Measurements from ENCODE around the gene CLCN2. TPM values are rescaled to one million over a fixed set of nuclear protein-coding genes. Genes with fewer than 3 reads are reported as not detected.

Gene CLCN2
- total RNA-seq, 2 donors from 2014 or later: 6.5 to 13.9 TPM

DNA sequence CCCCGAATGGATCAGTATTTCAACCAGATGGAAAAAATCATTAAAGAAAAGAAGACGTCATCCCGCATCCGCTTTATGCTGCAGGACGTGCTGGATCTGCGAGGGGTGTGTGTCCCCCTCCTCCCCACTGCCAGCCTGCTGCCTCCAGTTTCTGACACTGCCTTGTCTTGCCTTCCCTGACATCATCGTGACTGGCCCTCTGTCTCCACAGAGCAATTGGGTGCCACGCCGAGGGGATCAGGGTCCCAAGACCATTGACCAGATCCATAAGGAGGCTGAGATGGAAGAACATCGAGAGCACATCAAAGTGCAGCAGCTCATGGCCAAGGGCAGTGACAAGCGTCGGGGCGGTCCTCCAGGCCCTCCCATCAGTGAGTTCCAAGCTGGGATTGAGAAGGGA is 36.1 kb downstream of the CLCN2 start:
- ATAC-seq (peak in 1 of 2 donors; percentile 5), DNase-seq (ENCODE audit: low spot score in 2 of 2) (no peak)
- peaks cover 61 to 79% of the 10 kb centered on the region in 2 donors for H3K36me3 Mint-ChIP-seq
- peak overlapping the region; percentile 34 to 96 for H3K27ac Mint-ChIP-seq
- no peaks in the 10 kb centered on the region for H3K9me3 Mint-ChIP-seq

DNA sequence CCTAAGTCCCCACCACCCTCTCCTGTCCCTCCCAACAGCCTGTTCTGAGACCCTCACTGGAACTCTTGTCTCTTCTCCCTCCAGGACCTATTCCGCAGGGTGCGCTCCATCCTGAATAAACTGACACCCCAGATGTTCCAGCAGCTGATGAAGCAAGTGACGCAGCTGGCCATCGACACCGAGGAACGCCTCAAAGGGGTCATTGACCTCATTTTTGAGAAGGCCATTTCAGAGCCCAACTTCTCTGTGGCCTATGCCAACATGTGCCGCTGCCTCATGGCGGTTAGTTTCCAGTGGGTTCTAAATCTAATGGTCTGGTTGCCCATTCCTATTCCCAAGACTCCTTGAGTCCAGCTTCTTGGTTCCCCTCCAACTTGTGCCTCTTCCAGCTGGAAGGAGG is 37.7 kb downstream of the CLCN2 start:
- Mint-ChIP-seq H3K36me3 (peaks cover 50 to 72% of the 10 kb centered on the region in 2 donors), H3K9me3 (no peaks in the 10 kb centered on the region), H3K27ac (no peak overlapping the region)
- DNase-seq (ENCODE audit: low spot score in 2 of 2): no peak
- ATAC-seq: no peak

DNA sequence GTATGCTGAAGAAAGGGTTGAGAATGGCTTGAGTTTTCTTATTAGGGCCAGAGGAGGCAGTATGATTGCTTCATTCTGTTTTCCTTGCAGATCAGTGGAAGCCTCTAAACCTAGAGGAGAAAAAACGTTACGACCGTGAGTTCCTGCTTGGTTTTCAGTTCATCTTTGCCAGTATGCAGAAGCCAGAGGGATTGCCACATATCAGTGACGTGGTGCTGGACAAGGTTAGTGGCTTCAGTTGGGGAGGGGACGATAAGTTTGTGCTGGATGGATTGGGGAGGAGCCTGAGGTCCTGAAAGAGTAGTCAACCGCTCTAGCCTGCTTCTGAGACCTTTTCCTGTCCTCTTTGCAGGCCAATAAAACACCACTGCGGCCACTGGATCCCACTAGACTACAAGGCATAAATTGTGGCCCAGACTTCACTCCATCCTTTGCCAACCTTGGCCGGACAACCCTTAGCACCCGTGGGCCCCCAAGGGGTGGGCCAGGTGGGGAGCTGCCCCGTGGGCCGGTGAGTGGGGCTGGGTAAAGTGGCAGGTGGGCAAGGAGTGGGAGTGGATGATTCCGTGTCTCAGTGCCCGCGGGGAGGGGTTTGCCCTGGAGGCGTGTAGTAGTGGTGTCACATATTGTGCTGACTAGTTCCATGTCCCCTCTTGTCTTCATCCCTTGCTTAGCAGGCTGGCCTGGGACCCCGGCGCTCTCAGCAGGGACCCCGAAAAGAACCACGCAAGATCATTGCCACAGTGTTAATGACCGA is 38.5 kb downstream of the CLCN2 start:
- DNase-seq (ENCODE audit: low spot score in 2 of 2): no peak
- Mint-ChIP-seq H3K27ac (peak overlapping the region in 1 of 2 donors; percentile 84), H3K36me3 (peaks cover 48 to 70% of the 10 kb centered on the region in 2 donors), H3K9me3 (no peaks in the 10 kb centered on the region)
- no peak for ATAC-seq

DNA sequence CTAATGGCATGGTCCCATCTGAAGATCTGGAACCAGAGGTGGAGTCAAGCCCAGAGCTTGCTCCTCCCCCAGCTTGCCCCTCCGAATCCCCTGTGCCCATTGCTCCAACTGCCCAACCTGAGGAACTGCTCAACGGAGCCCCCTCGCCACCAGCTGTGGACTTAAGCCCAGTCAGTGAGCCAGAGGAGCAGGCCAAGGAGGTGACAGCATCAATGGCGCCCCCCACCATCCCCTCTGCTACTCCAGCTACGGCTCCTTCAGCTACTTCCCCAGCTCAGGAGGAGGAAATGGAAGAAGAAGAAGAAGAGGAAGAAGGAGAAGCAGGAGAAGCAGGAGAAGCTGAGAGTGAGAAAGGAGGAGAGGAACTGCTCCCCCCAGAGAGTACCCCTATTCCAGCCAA is 39.7 kb downstream of the CLCN2 start:
- Mint-ChIP-seq H3K36me3 (peaks cover 48 to 71% of the 10 kb centered on the region in 2 donors), H3K27ac (peak overlapping the region in 1 of 2 donors; percentile 96), H3K9me3 (no peaks in the 10 kb centered on the region)
- ATAC-seq: no peak
- DNase-seq (ENCODE audit: low spot score in 2 of 2): no peak

- DNase-seq (ENCODE audit: low spot score in 2 of 2) (peak in 1 of 2 donors; percentile 39), ATAC-seq (peak; percentile 48 to 59)
- Mint-ChIP-seq H3K27ac (peak overlapping the region; percentile 19 to 57), H3K36me3 (peaks cover 46 to 68% of the 10 kb centered on the region in 2 donors), H3K9me3 (no peaks in the 10 kb centered on the region)
Observed at GRCh38 chr3:184320104-184320445, 41.3 kb downstream of the CLCN2 start.

DNA sequence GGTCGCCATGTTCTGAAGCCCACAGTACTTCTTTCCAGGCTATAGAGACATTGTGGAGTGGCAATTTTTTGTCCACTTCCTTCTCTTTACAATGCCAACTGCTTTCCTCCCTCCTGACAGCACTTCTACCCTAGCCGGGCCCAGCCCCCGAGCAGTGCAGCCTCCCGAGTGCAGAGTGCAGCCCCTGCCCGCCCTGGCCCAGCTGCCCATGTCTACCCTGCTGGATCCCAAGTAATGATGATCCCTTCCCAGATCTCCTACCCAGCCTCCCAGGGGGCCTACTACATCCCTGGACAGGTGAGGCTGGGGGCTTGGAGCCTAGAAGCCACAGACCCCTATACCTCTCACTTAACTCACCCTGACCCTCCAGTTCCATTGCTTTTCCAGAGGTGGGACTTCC is 44.2 kb downstream of the CLCN2 start:
- DNase-seq (ENCODE audit: low spot score in 2 of 2) (no peak), ATAC-seq (no peak)
- H3K27ac Mint-ChIP-seq: peak overlapping the region; percentile 15 to 95
- H3K36me3 Mint-ChIP-seq: peaks cover 32 to 42% of the 10 kb centered on the region in 2 donors
- H3K9me3 Mint-ChIP-seq: no peaks in the 10 kb centered on the region

DNA sequence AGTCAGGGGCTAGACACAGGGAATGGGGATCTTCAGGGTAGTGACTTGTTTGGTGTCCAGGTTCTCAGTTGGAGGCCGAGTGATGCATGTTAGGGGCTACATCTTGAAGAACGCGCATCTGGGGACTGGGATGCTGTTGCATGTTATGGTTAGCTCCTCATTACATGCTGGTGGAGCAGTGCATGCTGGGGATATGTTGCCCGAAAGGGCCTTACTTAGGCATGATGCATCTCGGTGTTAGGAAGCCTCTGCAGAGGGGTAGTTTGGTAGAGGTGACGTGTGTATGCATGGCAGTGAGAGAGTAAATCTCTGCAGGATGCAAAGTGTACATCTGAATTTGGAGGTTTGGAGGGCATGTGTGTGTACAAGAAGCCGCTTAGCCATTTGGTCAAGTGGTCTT is 44.6 kb downstream of the CLCN2 start:
- no peak for ATAC-seq
- H3K27ac Mint-ChIP-seq: peak overlapping the region; percentile 77 to 95
- H3K36me3 Mint-ChIP-seq: peaks cover 32 to 41% of the 10 kb centered on the region in 2 donors
- DNase-seq (ENCODE audit: low spot score in 2 of 2): no peak
- no peaks in the 10 kb centered on the region for H3K9me3 Mint-ChIP-seq

DNA sequence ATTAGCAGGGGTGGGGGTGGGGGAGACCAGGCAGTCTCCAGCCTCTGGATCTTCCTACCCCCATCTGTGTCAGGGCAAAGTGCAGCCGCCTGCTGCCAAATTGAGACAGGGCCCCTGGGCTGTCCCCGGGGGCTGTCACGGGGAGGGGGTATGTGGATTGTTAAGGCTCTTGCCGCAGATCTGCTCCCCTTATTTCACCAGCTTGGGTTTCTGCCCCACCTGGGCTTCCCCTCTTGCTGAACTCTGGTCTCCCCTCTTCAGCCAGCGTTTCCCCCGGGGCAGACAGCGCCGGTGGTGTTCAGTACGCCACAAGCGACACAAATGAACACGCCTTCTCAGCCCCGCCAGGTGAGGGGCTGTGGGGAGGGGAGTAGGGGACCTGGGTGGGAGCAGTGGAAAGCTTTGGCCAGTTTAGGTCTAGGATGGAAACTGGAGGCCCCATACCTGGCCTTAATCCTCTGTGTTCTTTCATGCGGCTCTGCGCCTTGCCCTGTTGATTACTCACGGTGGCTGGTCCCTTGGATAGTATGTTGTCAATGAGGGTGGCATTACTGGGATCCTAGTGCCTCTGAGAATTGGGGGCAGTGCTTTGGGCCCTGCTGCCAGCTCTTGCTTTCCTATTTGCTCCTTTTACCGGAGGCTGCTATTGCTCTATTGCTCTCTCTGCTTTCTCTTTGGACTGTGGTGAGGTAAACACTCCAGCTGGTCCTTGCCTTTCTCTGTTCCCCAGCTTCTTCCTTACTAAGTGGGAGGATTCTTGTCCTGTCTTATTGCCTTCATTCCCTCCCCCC is 45.3 kb downstream of the CLCN2 start:
- Mint-ChIP-seq H3K27ac (peak overlapping the region; percentile 77 to 95), H3K9me3 (no peaks in the 10 kb centered on the region), H3K36me3 (peaks cover 25 to 34% of the 10 kb centered on the region in 2 donors)
- no peak for ATAC-seq
- DNase-seq (ENCODE audit: low spot score in 2 of 2): no peak

GRCh38 chr3:184315543-184315867 is 45.9 kb downstream of the CLCN2 start:
- Mint-ChIP-seq H3K9me3 (no peaks in the 10 kb centered on the region), H3K27ac (peak overlapping the region; percentile 77 to 90), H3K36me3 (peaks cover 20 to 29% of the 10 kb centered on the region in 2 donors)
- ATAC-seq: no peak
- no peak for DNase-seq (ENCODE audit: low spot score in 2 of 2)

GRCh38 chr3:184314700-184315542 is 46.5 kb downstream of the CLCN2 start:
- ATAC-seq: peak; percentile 51 to 53
- peaks cover 22 to 29% of the 10 kb centered on the region in 2 donors for H3K36me3 Mint-ChIP-seq
- peak overlapping the region; percentile 82 to 90 for H3K27ac Mint-ChIP-seq
- DNase-seq (ENCODE audit: low spot score in 2 of 2): peak in 1 of 2 donors; percentile 54
- H3K9me3 Mint-ChIP-seq: no peaks in the 10 kb centered on the region

DNA sequence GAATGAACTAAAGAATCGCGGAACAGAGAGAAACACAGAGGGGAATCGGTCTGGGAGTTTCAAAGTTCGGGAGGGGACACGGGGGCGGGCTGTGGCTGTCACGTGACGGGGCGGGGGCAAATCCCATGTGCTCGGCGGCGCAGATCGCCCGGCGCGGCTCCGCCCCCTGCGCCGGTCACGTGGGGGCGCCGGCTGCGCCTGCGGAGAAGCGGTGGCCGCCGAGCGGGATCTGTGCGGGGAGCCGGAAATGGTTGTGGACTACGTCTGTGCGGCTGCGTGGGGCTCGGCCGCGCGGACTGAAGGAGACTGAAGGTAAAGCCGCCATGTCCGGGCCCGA is 47.1 kb downstream of the CLCN2 start, which contains the start of gene EIF4G1:
Gene EIF4G1, plus strand, starts transcription at position 244 of the 337 bp plus-strand sequence. CDS start 1,191 bp downstream, outside the sequence.
- Mint-ChIP-seq H3K9me3 (no peaks in the 10 kb centered on the region), H3K36me3 (peaks cover 23 to 29% of the 10 kb centered on the region in 2 donors), H3K27ac (peak within 1 kb of the TSS; percentile 82 to 95)
- peak; percentile 92 to 95 for DNase-seq (ENCODE audit: low spot score in 2 of 2)
- ATAC-seq: peak; percentile 95 to 96

DNA sequence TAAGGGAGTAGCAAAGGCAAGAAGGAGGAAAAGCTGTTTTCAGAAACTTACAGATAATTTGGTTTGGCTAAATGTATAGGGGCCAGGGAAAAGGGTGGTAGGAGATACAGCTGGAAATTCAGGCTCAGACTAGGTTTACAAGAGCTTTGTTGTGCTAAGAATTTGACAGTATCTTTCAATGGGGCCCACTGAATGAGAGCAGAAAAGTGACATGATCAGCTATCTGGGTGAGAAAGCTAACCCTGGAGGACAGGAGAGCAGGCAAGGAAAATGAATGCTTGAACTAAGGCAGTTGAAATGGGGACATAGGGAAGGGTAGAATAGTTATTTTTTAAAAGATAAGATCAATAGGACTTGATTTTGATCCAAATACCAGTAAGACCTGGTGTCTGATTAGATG is 49.8 kb downstream of the CLCN2 start:
- ATAC-seq (no peak), DNase-seq (ENCODE audit: low spot score in 2 of 2) (no peak)
- H3K36me3 Mint-ChIP-seq: peaks cover 19 to 31% of the 10 kb centered on the region in 2 donors
- no peak overlapping the region for H3K27ac Mint-ChIP-seq
- no peaks in the 10 kb centered on the region for H3K9me3 Mint-ChIP-seq

- DNase-seq (ENCODE audit: low spot score in 2 of 2) (no peak), ATAC-seq (no peak)
- Mint-ChIP-seq H3K27ac (peak overlapping the region in 1 of 2 donors; percentile 34), H3K9me3 (no peaks in the 10 kb centered on the region), H3K36me3 (peaks cover 10 to 36% of the 10 kb centered on the region in 2 donors)
Observed at GRCh38 chr3:184308744-184309143, 52.7 kb downstream of the CLCN2 start.

- no peaks in the 10 kb centered on the region for H3K9me3 Mint-ChIP-seq
- H3K36me3 Mint-ChIP-seq: peaks cover 10 to 36% of the 10 kb centered on the region in 2 donors
- H3K27ac Mint-ChIP-seq: peak overlapping the region; percentile 18 to 35
- ATAC-seq (no peak), DNase-seq (ENCODE audit: low spot score in 2 of 2) (no peak)
Observed at GRCh38 chr3:184307915-184308314, 53.5 kb downstream of the CLCN2 start.

- Mint-ChIP-seq H3K9me3 (no peaks in the 10 kb centered on the region), H3K27ac (peak overlapping the region in 1 of 2 donors; percentile 47), H3K36me3 (peaks cover 17 to 36% of the 10 kb centered on the region in 2 donors)
- ATAC-seq (no peak), DNase-seq (ENCODE audit: low spot score in 2 of 2) (no peak)
Observed at GRCh38 chr3:184306341-184306972, 54.9 kb downstream of the CLCN2 start.

DNA sequence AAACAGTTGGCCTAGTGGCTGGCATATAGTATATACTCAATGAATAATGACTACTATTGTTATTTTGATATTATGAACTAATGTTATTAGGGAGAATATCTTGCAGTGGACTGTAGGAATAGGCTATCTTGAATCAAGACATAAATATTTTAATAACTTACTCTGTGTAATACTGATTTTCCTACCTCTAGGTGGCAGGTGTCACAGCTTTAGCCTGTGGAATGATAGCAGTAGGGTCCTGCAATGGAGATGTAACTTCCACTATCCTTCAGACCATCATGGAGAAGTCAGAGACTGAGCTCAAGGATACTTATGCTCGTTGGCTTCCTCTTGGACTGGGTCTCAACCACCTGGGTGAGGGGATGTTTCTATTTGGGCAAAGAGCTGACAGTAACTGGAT is 55.8 kb downstream of the CLCN2 start:
- ATAC-seq: peak in 1 of 2 donors; percentile 58
- Mint-ChIP-seq H3K36me3 (peaks cover 22 to 39% of the 10 kb centered on the region in 2 donors), H3K9me3 (no peaks in the 10 kb centered on the region), H3K27ac (peak overlapping the region in 1 of 2 donors; percentile 47)
- no peak for DNase-seq (ENCODE audit: low spot score in 2 of 2)
